Putamen (tissue), 1 donor: ENCODE data around the gene APOL6.
"Not testable (repeated sequence)": the region's sequence is repeated elsewhere in the genome, so short reads cannot be mapped to it uniquely, and the experiment has no call there.

Experiments
- DNase-seq: peaks from one replicate; pipeline ENCODE4 v3.0.0-alpha.2; 2016; ENCODE audit warnings: low spot score

Gene APOL6

GRCh38 chr22:35638410-35638809 lies 9.8 kb upstream of the APOL6 start:
- DNase-seq, result no peak

GRCh38 chr22:35641494-35642120 lies 6.6 kb upstream of the APOL6 start:
- DNase-seq, result no peak

DNA sequence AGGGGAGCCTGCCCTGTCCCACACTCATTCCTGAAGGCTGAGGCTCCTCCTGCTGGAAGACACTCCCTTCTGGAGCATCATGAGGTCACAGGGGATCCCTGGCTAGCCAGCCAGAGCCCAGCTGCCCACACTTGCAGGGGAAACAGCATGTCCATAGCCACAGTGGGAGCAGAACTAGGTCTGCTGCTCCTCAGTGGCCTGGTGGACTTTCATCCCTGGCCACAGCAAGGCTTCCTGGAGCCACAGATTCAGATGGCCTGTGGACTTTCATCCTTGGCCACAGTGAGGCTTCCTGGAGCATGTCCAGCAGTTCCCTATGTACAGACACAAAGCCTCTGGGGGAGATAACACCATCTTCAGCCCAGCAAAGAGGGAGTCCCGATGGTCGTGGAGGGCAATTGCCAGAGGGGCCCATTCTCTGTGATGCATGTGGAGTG lies 5.9 kb upstream of the APOL6 start:
- no peak for DNase-seq

- no peak for DNase-seq
Measured at GRCh38 chr22:35643991-35644390, 4.3 kb upstream of the APOL6 start.

- no peak for DNase-seq
Measured at GRCh38 chr22:35645646-35646045, 2.6 kb upstream of the APOL6 start.

- DNase-seq, result no peak
Measured at GRCh38 chr22:35649026-35649553, 844 bp downstream of the APOL6 start.

DNA sequence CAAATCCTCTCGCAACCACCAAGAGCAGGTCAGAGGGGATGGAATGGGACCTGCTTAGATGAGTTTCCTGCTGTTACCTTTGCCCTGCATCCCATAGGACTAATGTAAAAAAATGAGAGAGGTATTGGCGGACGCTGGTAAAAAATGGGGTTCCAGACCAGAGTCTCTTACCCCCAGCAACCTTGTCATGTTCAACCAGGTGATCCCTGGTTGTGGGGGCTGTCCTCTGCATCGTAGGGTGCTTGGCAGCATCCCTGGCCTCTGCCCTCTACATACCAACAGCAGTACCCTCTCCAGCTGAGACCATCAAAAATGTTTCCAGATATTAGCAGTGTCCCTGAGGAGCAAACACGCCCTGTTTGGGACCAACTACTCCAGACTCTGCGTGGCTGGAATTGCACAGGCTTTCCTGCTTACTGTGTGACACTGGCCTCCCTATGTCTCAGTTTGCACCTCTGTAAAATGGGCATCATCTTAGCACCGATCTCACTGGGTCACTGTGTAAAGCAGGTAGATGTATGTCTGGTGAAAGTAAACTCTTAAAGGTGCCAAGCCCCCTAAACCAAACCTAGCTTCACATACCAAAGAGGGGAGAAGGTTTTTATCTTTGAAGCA lies 1.5 kb downstream of the APOL6 start:
- no peak for DNase-seq

DNA sequence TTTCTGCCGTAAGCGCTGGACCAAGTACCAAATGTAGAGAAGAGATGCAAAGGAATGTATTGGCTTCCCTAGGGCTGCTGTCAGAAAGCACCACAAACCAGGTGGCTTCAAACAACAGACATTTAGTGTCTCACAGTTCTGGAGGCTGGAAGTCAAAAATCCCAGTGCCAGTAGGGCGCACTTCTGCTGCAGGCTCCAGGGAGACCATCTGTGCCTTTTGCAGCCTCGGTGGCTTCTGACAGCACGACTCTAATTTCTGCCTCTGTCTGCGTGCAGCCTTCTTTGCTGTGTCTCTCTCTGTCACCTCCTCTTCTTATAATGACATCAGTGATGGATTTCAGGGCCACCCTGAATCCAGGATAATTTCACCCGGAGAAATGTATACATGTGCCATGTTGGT lies 2.8 kb downstream of the APOL6 start:
- no peak for DNase-seq

- DNase-seq, result no peak
Measured at GRCh38 chr22:35653824-35654223, 5.6 kb downstream of the APOL6 start.

DNA sequence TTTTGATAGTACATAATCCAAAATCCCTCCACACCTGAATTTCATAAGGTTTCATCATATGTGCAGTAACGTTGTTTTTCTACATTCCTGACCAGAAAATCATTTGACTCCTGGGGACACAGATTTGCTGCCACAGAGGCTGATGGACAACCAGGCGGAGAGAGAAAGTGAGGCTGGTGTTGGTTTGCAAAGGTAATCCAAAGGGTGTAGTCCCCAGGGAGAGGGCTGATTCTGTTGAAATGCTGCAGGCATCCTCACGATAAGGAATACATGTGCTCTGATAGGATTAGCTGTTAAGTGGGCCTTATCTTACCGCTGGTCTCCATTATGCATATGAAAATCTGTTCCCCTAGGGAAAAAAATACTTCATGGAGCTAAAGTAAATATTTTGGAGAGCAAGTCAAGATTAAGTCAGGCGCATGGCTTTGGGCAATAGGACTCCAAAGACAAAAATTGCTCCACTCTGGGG lies 8.1 kb downstream of the APOL6 start:
- no peak for DNase-seq

- DNase-seq, result no peak
Measured at GRCh38 chr22:35657571-35658312, 9.5 kb downstream of the APOL6 start.

GRCh38 chr22:35660291-35661127 lies 12.3 kb downstream of the APOL6 start:
- no peak for DNase-seq

- no peak for DNase-seq
Measured at GRCh38 chr22:35661464-35661863, 13.2 kb downstream of the APOL6 start.

DNA sequence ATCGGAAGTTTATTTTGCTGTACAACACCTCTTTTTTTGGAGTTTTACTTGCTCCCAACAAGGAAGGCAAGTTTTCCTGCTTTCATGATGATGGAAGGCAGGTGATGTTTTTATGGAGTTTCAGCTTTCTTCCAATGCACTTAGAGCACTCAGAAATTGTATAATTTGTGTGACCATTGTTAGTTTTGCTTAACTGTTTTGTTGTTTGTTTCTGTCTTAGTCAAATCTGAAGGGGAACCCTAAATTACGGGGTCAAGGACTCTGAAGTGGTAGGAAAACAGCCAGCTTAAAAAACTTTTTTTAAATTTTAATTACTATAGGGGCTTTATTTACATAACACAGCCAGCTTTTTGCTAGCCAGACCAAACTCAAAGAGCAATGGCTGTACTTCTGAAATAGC lies 14.7 kb downstream of the APOL6 start:
- DNase-seq, result no peak

DNA sequence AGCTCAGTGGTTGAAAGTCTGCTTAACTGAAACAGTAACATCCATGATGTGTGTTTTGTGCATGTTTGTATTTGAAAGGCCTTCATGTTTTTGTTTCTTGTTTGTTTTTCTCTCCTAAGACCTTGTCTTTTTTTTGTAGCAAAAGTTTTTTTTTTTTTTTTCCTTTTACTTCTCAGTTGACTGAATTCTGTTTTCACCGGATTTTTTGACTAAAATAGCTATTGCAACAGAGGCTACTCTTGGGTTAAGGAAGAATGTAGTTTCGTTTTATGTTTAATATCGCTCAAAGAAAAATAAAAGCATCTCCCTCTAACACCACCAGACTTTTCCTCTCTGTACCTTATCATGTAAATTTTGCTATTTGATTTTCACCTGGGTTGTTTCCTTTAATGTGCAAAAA lies 15.1 kb downstream of the APOL6 start:
- DNase-seq, result no peak

GRCh38 chr22:35664955-35665587 lies 16.8 kb downstream of the APOL6 start:
- no peak for DNase-seq

DNA sequence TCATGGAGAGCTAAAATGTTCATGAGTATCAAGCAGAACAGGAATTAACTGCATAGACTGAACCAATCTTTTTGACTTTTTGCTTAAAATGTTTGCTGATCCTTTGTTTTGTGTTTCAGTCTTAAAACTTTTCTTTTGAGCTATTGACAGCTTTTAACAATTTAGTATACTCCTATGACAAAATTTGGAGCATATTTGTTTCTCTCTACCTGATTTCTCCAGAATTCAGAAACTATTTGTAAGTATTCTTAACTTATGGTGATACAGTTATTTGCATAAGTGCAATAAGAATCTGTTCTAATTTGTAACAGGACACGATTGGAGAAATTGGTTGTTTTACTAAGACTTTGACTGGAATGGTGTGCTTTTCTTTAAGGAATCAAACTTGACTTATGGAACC lies 18.5 kb downstream of the APOL6 start:
- not testable (repeated sequence) for DNase-seq

DNA sequence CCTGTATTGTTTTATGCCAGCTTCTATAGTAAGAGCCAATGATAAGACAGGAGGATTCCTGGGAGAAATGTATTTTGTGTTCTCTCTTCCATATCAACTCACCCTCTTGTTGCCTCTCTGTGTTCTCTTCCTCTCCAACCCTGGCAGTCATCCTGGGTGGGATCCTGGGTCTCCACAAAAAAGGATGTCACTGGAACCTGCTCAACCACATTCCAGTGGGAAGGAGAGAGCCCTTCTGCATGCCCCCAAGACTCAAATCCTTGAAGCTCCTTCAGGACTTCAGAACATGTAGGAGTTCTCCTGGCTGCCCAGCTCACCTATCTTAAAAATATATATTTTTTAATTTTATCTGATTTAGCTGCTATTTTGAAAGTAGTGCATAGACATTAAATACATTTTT lies 26.1 kb downstream of the APOL6 start:
- DNase-seq, result no peak

GRCh38 chr22:35676065-35676464 lies 27.8 kb downstream of the APOL6 start:
- not testable (repeated sequence) for DNase-seq

DNA sequence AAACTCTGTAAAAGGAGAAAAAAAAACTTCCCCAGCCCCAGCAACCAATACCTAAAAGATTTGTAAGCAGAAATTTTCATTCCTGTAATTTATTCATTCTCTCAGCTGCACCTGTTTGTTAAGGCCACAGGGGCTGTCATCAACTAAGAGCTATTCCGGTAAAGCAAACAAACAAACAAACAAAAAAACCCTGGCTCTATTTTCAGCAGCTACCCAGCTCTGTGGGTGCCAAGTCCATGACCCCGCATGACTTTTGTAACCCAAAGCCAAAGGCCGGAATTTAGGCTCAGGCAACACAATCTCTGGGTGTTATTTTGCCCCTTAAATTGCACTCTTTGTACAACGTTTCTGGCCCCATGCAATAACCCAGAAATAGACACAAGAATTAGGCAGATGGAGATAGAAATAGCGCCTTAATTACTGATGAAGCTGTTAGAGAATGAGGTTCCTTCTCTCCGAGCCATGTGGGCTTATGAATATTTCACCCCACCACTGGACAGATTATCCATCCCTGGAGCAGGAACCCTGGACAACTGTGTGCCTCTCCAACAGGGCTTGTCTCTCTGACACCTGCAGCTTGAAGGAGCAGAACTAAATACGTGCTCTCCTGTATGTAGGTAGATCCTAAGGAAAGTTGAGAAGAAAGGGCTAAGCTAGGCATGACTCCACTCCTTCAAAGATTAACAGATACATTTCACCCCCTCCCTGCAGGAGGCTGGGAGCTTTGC lies 29.4 kb downstream of the APOL6 start:
- no peak for DNase-seq

GRCh38 chr22:35678836-35679235 lies 30.6 kb downstream of the APOL6 start:
- no peak for DNase-seq
